Esophagus muscularis mucosa (tissue), 4 donors: ENCODE measurements around the gene SELENOO. TPM values are rescaled to one million over a fixed set of nuclear protein-coding genes. Genes with fewer than 3 reads are reported as not detected.

Experiments used
- DNase-seq: peaks from one replicate; pipeline ENCODE4 v3.0.0-alpha.2; 2017; ENCODE audit errors: extremely low spot score
- H3K27ac ChIP-seq, 4 donors: fragments of 200-600 bp; sonication (generic); replicated peaks in 1 of 4; 1 replicate in 3 of 4; 2 replicates in 1 of 4; pipeline ENCODE4 v1.5.1; 2016 to 2019; ENCODE audit warnings: mild to moderate bottlenecking in 1 of 4
- H3K27me3 ChIP-seq, 4 donors: fragments of 200-600 bp; sonication (generic); one replicate each; pipeline versions ENCODE4 v1.5.1 to v1.6.0; 2016 to 2019
- H3K36me3 ChIP-seq, 4 donors: fragments of 200-600 bp; sonication (generic); one replicate each; pipeline ENCODE4 v1.5.1; 2016 to 2019
- H3K4me1 ChIP-seq, 4 donors: fragments of 200-600 bp; sonication (generic); one replicate each; pipeline ENCODE4 v1.5.1; 2016 to 2019
- H3K4me3 ChIP-seq, 4 donors: fragments of 200-600 bp; sonication (generic); 1 replicate in 2 of 4; 2 replicates in 2 of 4; pipeline ENCODE4 v1.5.1; 2016 to 2019; ENCODE audit warnings: mild to moderate bottlenecking in 4 of 4, moderate library complexity in 1 of 4
- H3K9me3 ChIP-seq, 4 donors: fragments of 200-600 bp; sonication (generic); 1 replicate in 3 of 4; 2 replicates in 1 of 4; pipeline ENCODE4 v1.5.1; 2016 to 2019
- EP300 ChIP-seq: sonication (generic); formaldehyde crosslinking; IDR thresholded peaks from one replicate; pipeline ENCODE4 v1.6.1; 2017; ENCODE audit warnings: antibody characterized with exemption
- POLR2A ChIP-seq: fragments of 450-650 bp; IDR thresholded peaks from one replicate; pipeline ENCODE4 v1.6.1; 2017; ENCODE audit warnings: antibody characterized with exemption, moderate library complexity, mild to moderate bottlenecking, low read depth
- POLR2AphosphoS5 ChIP-seq, 2 donors: sonication (generic); formaldehyde crosslinking; IDR thresholded peaks; one replicate each; pipeline ENCODE4 v1.6.1; 2017; ENCODE audit warnings: antibody characterized with exemption in 2 of 2
- WGBS: methylation state at CpG from one replicate; pipeline ENCODE4 v1.1.5; 2018; 5-methylcytosine and 5-hydroxymethylcytosine counted together
- intact Hi-C: fragments of 100-400 bp; cut with DNase I; formaldehyde crosslinking; loops from one replicate; pipeline ENCODE4 v1.15.1; 2023
- total RNA-seq, 4 donors: library from RNA; depleted of rRNA; stranded (reverse); fragments of >200 nt; gene quantifications; one replicate each; pipeline versions ENCODE4 v1.1.0 to v1.2.1, GENCODE V29; 2016
- TF ChIP-seq, protein P1 (sequence below), 3 experiments: fragments of 200-600 bp in 2 of 3; fragments of 450-650 bp in 1 of 3; sonication (generic) in 2 of 3; IDR thresholded peaks; one replicate each; pipeline ENCODE4 v1.5.1; 2017 to 2019; ENCODE audit warnings: antibody characterized with exemption in 3 of 3, mild to moderate bottlenecking in 2 of 3, moderate library complexity in 1 of 3

The SELENOO gene
- total RNA-seq, 4 donors from 2014 or later, result 22.4 to 41.0 (median 23.0) TPM

GRCh38 chr22:50219800-50220602 is 19.2 kb downstream of the SELENOO start:
- H3K27ac ChIP-seq, result peak overlapping the region in 1 of 4 donors; percentile 30
- no peaks in the 10 kb centered on the region for H3K9me3 ChIP-seq
- peaks cover 6 to 11% (median 10%) of the 10 kb centered on the region in 4 donors for H3K4me1 ChIP-seq
- H3K36me3 ChIP-seq, result peaks cover 65 to 98% (median 97%) of the 10 kb centered on the region in 4 donors
- intact Hi-C loops, result no loop called here
- no peak overlapping the region for H3K4me3 ChIP-seq
- TF ChIP-seq POLR2AphosphoS5 (IDR thresholded peaks at IDR 0.05), result no peak
- TF ChIP-seq EP300, result no peak
- TF ChIP-seq, protein P1, sequence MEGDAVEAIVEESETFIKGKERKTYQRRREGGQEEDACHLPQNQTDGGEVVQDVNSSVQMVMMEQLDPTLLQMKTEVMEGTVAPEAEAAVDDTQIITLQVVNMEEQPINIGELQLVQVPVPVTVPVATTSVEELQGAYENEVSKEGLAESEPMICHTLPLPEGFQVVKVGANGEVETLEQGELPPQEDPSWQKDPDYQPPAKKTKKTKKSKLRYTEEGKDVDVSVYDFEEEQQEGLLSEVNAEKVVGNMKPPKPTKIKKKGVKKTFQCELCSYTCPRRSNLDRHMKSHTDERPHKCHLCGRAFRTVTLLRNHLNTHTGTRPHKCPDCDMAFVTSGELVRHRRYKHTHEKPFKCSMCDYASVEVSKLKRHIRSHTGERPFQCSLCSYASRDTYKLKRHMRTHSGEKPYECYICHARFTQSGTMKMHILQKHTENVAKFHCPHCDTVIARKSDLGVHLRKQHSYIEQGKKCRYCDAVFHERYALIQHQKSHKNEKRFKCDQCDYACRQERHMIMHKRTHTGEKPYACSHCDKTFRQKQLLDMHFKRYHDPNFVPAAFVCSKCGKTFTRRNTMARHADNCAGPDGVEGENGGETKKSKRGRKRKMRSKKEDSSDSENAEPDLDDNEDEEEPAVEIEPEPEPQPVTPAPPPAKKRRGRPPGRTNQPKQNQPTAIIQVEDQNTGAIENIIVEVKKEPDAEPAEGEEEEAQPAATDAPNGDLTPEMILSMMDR (IDR thresholded peaks at IDR 0.05), result no peak
- no peak for TF ChIP-seq POLR2A
- whole genome bisulfite sequencing, result 83% methylated on average over 15 of the region's 25 CpGs
- DNase-seq, result no peak
- H3K27me3 ChIP-seq, result no peaks in the 10 kb centered on the region

- Histone ChIP-seq H3K27ac (no peak overlapping the region), H3K36me3 (peaks cover 70 to 99% (median 97%) of the 10 kb centered on the region in 4 donors), H3K4me1 (peaks cover 6 to 11% (median 10%) of the 10 kb centered on the region in 4 donors), H3K4me3 (no peak overlapping the region), H3K9me3 (no peaks in the 10 kb centered on the region), H3K27me3 (no peaks in the 10 kb centered on the region)
- TF ChIP-seq, protein P1 (IDR thresholded peaks at IDR 0.05), result no peak
- TF ChIP-seq POLR2A, result no peak
- no peak for TF ChIP-seq EP300
- TF ChIP-seq POLR2AphosphoS5 (IDR thresholded peaks at IDR 0.05), result no peak
- DNase-seq, result no peak
- 85% methylated on average over 12 of the region's 45 CpGs for WGBS
- intact Hi-C loops, result no loop called here
These were observed 20.0 kb downstream of the SELENOO start for GRCh38 chr22:50220603-50221409.

DNA sequence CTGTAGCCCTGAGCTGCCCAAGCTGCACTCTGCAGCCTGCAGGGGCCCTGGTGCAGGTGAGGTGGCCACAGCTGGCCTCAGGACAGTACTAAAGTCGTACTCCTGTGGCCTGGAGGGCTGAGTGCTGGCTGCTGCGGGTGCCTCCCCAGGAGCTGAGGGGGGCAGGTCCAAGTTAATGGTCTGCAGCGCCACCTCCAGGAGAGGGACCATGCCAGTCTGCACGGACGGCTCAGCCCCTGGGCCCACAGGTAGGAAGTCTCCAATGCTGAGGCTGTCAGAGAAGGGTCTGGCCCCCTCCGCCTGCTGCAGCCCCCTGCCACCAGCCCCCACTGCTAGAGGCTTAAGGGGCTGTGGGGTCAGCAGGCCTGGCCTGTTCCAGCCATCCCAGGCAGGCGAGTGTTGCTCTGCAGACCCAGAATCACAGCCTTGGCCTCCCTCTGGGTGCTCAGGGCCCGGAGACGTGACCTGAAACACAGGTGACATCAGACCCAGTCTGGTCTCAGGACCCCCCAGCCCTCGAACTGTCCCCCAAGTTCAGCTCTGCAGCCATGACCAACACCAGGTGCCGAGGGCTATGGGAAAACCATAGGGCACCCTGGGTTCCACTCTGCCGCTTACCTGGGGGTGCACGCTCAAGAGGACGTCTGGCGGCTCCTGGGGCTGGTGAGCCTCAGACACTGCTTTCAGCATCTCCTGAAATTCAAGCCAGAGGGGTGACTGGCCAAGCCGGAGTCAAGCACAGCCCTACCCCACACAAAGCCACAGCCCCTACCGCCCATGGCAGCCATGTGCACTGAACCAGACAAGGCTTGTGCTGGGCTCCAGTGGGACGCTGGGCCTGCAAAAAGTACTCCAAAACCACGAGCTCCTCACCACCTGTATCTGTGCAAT is 20.8 kb downstream of the SELENOO start:
- DNase-seq, result no peak
- H3K4me3 ChIP-seq, result no peak overlapping the region
- no peaks in the 10 kb centered on the region for H3K9me3 ChIP-seq
- peaks cover 66 to 99% (median 97%) of the 10 kb centered on the region in 4 donors for H3K36me3 ChIP-seq
- H3K27me3 ChIP-seq, result no peaks in the 10 kb centered on the region
- peaks cover 6 to 11% (median 10%) of the 10 kb centered on the region in 4 donors for H3K4me1 ChIP-seq
- intact Hi-C loops, result no loop called here
- 90% methylated on average over 2 of the region's 19 CpGs for WGBS
- TF ChIP-seq EP300 (no peak), POLR2A (no peak), POLR2AphosphoS5 (IDR thresholded peaks at IDR 0.05) (no peak)
- TF ChIP-seq, protein P1 (IDR thresholded peaks at IDR 0.05), result no peak
- no peak overlapping the region for H3K27ac ChIP-seq

- Histone ChIP-seq H3K4me1 (peaks cover 6 to 11% (median 10%) of the 10 kb centered on the region in 4 donors), H3K36me3 (peaks cover 58 to 99% (median 97%) of the 10 kb centered on the region in 4 donors), H3K27me3 (no peaks in the 10 kb centered on the region), H3K27ac (no peak overlapping the region), H3K4me3 (no peak overlapping the region), H3K9me3 (no peaks in the 10 kb centered on the region)
- TF ChIP-seq, protein P1 (IDR thresholded peaks at IDR 0.05), result no peak
- no peak for TF ChIP-seq POLR2A
- no peak for TF ChIP-seq POLR2AphosphoS5 (IDR thresholded peaks at IDR 0.05)
- no peak for TF ChIP-seq EP300
- 91% methylated on average over 8 of the region's 8 CpGs for WGBS
- DNase-seq, result no peak
- intact Hi-C loops, result no loop called here
These were observed 21.7 kb downstream of the SELENOO start for GRCh38 chr22:50222508-50222907.
